Adrenal gland (tissue), 5 donors: Measurements from ENCODE around the gene DPH1.

Source experiments
- POLR2A ChIP-seq, 2 donors: fragments of 450-650 bp; IDR thresholded peaks; one replicate each; pipeline ENCODE4 v1.6.1; 2017; ENCODE audit warnings: antibody characterized with exemption in 2 of 2, mild to moderate bottlenecking in 2 of 2, moderate library complexity in 1 of 2
- TF ChIP-seq, protein P1 (sequence below), 6 experiments: fragments of 450-650 bp in 4 of 6; fragments of 200-600 bp in 2 of 6; sonication (generic) in 1 of 6; IDR thresholded peaks; 1 replicate in 5 of 6; 2 replicates in 1 of 6; pipeline versions ENCODE4 v1.5.1 to v1.8.0; 2016 to 2021; ENCODE audit warnings: antibody characterized with exemption in 6 of 6, mild to moderate bottlenecking in 2 of 6, moderate library complexity in 1 of 6
- donor health status: DM: no; HTN: no; CAD: no.

DNA sequence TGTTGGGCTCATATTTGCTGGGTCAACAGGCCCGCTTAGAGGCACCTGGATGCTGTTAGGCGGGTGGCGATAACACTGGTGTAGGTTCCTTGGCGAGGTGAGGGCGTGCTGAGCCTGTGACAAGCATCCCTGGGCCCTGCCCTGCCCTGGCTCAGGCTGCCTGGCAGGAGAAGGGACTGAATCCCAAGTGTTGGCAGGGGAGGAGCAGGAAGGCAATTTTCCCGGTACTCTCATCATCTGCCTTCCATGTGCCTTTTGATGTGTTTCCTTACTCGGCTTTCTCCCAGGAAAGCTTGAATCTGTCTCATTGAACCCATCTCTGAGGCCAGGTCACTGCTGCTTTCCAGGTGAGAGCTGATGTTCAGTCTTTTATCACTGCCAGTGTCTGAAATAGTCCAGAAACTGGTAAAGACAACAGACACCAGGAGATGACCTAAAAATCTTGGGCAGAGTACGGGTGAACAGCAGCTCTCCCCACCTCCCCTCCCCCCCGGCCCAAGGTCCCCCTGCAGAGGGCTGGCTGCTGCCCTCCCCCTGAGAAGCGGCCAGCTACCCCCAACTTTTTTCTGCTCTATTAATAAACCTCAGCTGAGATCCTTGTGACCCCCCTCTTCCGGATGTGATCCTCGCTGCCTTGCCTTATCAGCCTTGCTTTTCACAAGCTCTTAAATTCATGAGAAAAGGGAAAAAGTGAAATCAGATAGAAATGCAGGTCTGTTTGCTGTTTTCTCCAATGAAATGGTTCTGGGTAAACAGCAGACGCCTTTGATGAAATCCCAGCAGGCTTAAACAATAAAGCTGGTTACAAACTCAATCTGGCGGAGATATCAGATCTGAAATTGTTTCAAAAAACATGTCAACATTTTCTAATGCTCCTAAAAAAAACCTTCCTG, 33.8 kb upstream of the DPH1 start:
- TF ChIP-seq POLR2A (IDR thresholded peaks at IDR 0.05): no peak
- TF ChIP-seq, protein P1, sequence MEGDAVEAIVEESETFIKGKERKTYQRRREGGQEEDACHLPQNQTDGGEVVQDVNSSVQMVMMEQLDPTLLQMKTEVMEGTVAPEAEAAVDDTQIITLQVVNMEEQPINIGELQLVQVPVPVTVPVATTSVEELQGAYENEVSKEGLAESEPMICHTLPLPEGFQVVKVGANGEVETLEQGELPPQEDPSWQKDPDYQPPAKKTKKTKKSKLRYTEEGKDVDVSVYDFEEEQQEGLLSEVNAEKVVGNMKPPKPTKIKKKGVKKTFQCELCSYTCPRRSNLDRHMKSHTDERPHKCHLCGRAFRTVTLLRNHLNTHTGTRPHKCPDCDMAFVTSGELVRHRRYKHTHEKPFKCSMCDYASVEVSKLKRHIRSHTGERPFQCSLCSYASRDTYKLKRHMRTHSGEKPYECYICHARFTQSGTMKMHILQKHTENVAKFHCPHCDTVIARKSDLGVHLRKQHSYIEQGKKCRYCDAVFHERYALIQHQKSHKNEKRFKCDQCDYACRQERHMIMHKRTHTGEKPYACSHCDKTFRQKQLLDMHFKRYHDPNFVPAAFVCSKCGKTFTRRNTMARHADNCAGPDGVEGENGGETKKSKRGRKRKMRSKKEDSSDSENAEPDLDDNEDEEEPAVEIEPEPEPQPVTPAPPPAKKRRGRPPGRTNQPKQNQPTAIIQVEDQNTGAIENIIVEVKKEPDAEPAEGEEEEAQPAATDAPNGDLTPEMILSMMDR (IDR thresholded peaks at IDR 0.05): no peak
